Breast epithelium (tissue), 4 donors: ENCODE measurements around the gene A1BG. TPM values are rescaled to one million over a fixed set of nuclear protein-coding genes. Genes with fewer than 3 reads are reported as not detected.

Source experiments
- DNase-seq, 2 donors: peaks; one replicate each; pipeline ENCODE4 v3.0.0-alpha.2; 2019; ENCODE audit warnings: low spot score in 2 of 2
- H3K27ac ChIP-seq, 2 donors: fragments of 200-600 bp; sonication (generic) in 1 of 2; one replicate each; pipeline ENCODE4 v1.5.1; 2016 to 2019; ENCODE audit warnings: mild to moderate bottlenecking in 1 of 2
- H3K27me3 ChIP-seq, 2 donors: fragments of 200-600 bp; sonication (generic) in 1 of 2; one replicate each; pipeline versions ENCODE4 v1.5.1 to v1.6.0; 2017 to 2019; ENCODE audit warnings: control low read depth in 1 of 2, mild to moderate bottlenecking in 1 of 2
- H3K36me3 ChIP-seq: fragments of 200-600 bp; one replicate; pipeline ENCODE4 v1.5.1; 2019
- H3K4me1 ChIP-seq, 2 donors: fragments of 200-600 bp; sonication (generic); one replicate each; pipeline ENCODE4 v1.5.1; 2016 to 2019; ENCODE audit warnings: control low read depth in 1 of 2
- H3K4me3 ChIP-seq, 3 donors: fragments of 200-600 bp; sonication (generic); 1 replicate in 2 of 3; 2 replicates in 1 of 3; pipeline ENCODE4 v1.5.1; 2016 to 2019; ENCODE audit warnings: mild to moderate bottlenecking in 3 of 3, moderate library complexity in 2 of 3
- H3K9me3 ChIP-seq, 2 donors: fragments of 200-600 bp; sonication (generic) in 1 of 2; one replicate each; pipeline ENCODE4 v1.5.1; 2016 to 2019; ENCODE audit warnings: control low read depth in 1 of 2
- CTCF ChIP-seq, 3 donors: fragments of 450-650 bp; IDR thresholded peaks; one replicate each; pipeline ENCODE4 v1.5.1; 2016 to 2017; ENCODE audit warnings: antibody characterized with exemption in 3 of 3, mild to moderate bottlenecking in 3 of 3, moderate library complexity in 3 of 3
- POLR2A ChIP-seq: fragments of 450-650 bp; IDR thresholded peaks from one replicate; pipeline ENCODE4 v1.6.1; 2016; ENCODE audit warnings: antibody characterized with exemption, mild to moderate bottlenecking, moderate library complexity
- POLR2AphosphoS5 ChIP-seq, 3 donors: sonication (generic); formaldehyde crosslinking; IDR thresholded peaks; one replicate each; pipeline ENCODE4 v1.6.1; 2017; ENCODE audit warnings: antibody characterized with exemption in 3 of 3
- intact Hi-C: fragments of 100-400 bp; cut with DNase I; formaldehyde crosslinking; loops from one replicate; pipeline ENCODE4 v1.15.1; 2023; ENCODE audit warnings: low total_unique reads
- total RNA-seq, 3 donors: library from RNA; depleted of rRNA; stranded (reverse); fragments of >200 nt; gene quantifications; one replicate each; pipeline ENCODE4 v1.1.0, GENCODE V29; 2016

Gene A1BG
- total RNA-seq, 3 donors from 2014 or later = 40.6 to 42.7 (median 42.6) TPM

DNA sequence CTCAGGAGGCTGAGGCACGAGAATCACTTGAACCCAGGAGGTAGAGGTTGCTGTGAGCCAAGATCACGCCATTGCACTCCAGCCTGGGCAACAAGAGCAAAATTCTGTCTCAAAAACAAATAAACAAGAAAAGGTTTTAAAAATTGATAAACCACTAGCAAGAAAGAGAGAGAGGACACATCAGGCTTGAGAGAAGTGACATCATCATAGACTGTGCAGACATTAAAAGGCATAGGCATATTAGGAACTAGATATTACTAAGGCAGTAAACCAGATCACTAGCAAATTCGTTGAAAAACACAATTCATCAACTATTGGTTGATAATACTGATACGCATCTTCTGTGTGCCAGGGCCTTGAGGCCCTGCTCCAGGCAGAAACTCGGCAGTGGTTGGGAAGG, 7.7 kb downstream of the A1BG start:
- Histone ChIP-seq H3K27me3 (no peaks in the 10 kb centered on the region), H3K9me3 (no peaks in the 10 kb centered on the region), H3K4me3 (no peak overlapping the region), H3K27ac (peak overlapping the region in 1 of 2 donors; percentile 19), H3K36me3 (no peaks in the 10 kb centered on the region), H3K4me1 (no peaks in the 10 kb centered on the region)
- DNase-seq = no peak
- TF ChIP-seq CTCF (IDR thresholded peaks at IDR 0.05) (no peak), POLR2AphosphoS5 (IDR thresholded peaks at IDR 0.05) (no peak), POLR2A (no peak)
- intact Hi-C loops = no loop called here

- intact Hi-C loops = no loop called here
- no peaks in the 10 kb centered on the region for H3K27me3 ChIP-seq
- H3K4me1 ChIP-seq = no peaks in the 10 kb centered on the region
- H3K4me3 ChIP-seq = no peak overlapping the region
- no peak for TF ChIP-seq CTCF (IDR thresholded peaks at IDR 0.05)
- no peak overlapping the region for H3K27ac ChIP-seq
- DNase-seq = no peak
- H3K36me3 ChIP-seq = no peaks in the 10 kb centered on the region
- H3K9me3 ChIP-seq = peaks cover 0 to 4% of the 10 kb centered on the region in 2 donors
Measured at GRCh38 chr19:58338825-58339558, 14.3 kb downstream of the A1BG start.

GRCh38 chr19:58338336-58338735, 15.0 kb downstream of the A1BG start:
- TF ChIP-seq POLR2AphosphoS5 (IDR thresholded peaks at IDR 0.05) = no peak
- no peak for TF ChIP-seq CTCF (IDR thresholded peaks at IDR 0.05)
- TF ChIP-seq POLR2A = no peak
- Histone ChIP-seq H3K27ac (no peak overlapping the region), H3K27me3 (no peaks in the 10 kb centered on the region), H3K36me3 (no peaks in the 10 kb centered on the region), H3K9me3 (peaks cover 0 to 4% of the 10 kb centered on the region in 2 donors), H3K4me3 (no peak overlapping the region), H3K4me1 (no peaks in the 10 kb centered on the region)
- DNase-seq = no peak
- intact Hi-C loops = no loop called here

DNA sequence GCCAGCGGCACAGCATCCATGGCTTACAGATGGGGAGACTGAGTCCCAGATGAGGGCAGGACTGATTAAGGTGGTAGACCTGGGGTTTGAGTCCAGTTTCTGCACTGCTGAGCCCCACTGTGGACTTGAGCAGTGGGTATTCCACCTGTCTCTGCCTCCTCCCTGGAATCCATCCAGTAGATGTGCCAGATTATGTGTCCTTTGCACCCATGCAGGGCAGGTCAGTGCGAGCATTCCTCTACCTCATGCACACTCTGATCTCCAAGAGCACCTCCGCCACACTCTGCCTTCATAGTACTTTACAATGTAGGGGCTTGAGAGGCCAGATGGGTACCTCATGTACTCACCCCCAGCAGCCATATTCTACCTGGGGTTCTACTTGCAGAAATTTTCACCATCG, 16.5 kb downstream of the A1BG start:
- intact Hi-C loops = no loop called here
- Histone ChIP-seq H3K4me1 (no peaks in the 10 kb centered on the region), H3K36me3 (no peaks in the 10 kb centered on the region)

More for the DNA sequence above, 16.5 kb downstream of the A1BG start:
- H3K27ac ChIP-seq = no peak overlapping the region
- no peaks in the 10 kb centered on the region for H3K27me3 ChIP-seq
- H3K4me3 ChIP-seq = no peak overlapping the region
- DNase-seq = no peak
- peaks cover 0 to 4% of the 10 kb centered on the region in 2 donors for H3K9me3 ChIP-seq
- TF ChIP-seq POLR2A (no peak), POLR2AphosphoS5 (IDR thresholded peaks at IDR 0.05) (no peak), CTCF (IDR thresholded peaks at IDR 0.05) (no peak)
